H1 (cell line): ENCODE results near the gene DRAXIN. TPM values are rescaled to one million over a fixed set of nuclear protein-coding genes. Genes with fewer than 3 reads are reported as not detected.

Source experiments
- CTCF ChIA-PET: fragments of 300-600 bp; sonication (Branson Sonifier 250); formaldehyde crosslinking; loops from one replicate; lab custom pipeline; 2021; ENCODE audit not compliant: partially characterized antibody; lab: Charles Lee
- POLR2A ChIA-PET: fragments of 300-600 bp; sonication (Branson Sonifier 250); formaldehyde crosslinking; loops from one replicate; lab custom pipeline; 2021; ENCODE audit warnings: inconsistent platforms; ENCODE audit not compliant: partially characterized antibody; lab: Charles Lee
- DNase-seq, 2 experiments: peaks; one replicate each; pipeline versions ENCODE4 v3.0.0 to v3.0.0-alpha.2; 2010 to 2022; ENCODE audit warnings: low spot score in 2 of 2, low read depth in 1 of 2, mixed read lengths in 1 of 2
- FAIRE-seq: peaks from 2 replicates; lab custom pipeline; 2011; peaks lifted over from hg19 to GRCh38; lab: Jason Lieb, UNC
- H2AFZ ChIP-seq: 2 replicates; pipeline ENCODE4 v1.8.1; 2012; ENCODE audit warnings: low read length, inconsistent platforms
- H2AK5ac ChIP-seq: 2 replicates; pipeline ENCODE4 v1.6.1; 2013; ENCODE audit warnings: low read depth, low read length
- H2BK120ac ChIP-seq: replicated peaks from 2 replicates; pipeline ENCODE3; 2013; ENCODE audit warnings: low read depth, low read length, inconsistent platforms
- H2BK12ac ChIP-seq: 2 replicates; pipeline ENCODE4 v1.6.1; 2013; ENCODE audit warnings: low read depth, low read length
- H2BK15ac ChIP-seq: 2 replicates; pipeline ENCODE4 v1.6.1; 2013; ENCODE audit warnings: low read length
- H2BK20ac ChIP-seq: 2 replicates; pipeline ENCODE4 v1.6.1; 2013; ENCODE audit warnings: low read length
- H2BK5ac ChIP-seq: 2 replicates; pipeline ENCODE4 v1.6.1; 2013; ENCODE audit warnings: low read depth, low read length
- H3K14ac ChIP-seq: 2 replicates; pipeline ENCODE4 v1.6.1; 2013; ENCODE audit warnings: inconsistent platforms; ENCODE audit not compliant: insufficient read length
- H3K18ac ChIP-seq: 2 replicates; pipeline ENCODE4 v1.6.1; 2013; ENCODE audit warnings: low read length; ENCODE audit errors: extremely low read depth
- H3K23ac ChIP-seq: 2 replicates; pipeline ENCODE4 v1.6.1; 2013; ENCODE audit warnings: inconsistent platforms; ENCODE audit not compliant: insufficient read length
- H3K23me2 ChIP-seq: 2 replicates; pipeline ENCODE4 v1.6.1; 2013; ENCODE audit warnings: low read depth, low read length
- H3K27ac ChIP-seq: 2 replicates; pipeline ENCODE4 v1.6.1; 2011; ENCODE audit warnings: low read depth, low read length, inconsistent platforms
- H3K27me3 ChIP-seq, 4 experiments: replicated peaks in 1 of 4; 1 replicate in 1 of 4; 2 replicates in 3 of 4; pipeline versions ENCODE4 v1.6.1 to v1.8.1; 2011 to 2013; ENCODE audit warnings: low read length in 3 of 4, mild to moderate bottlenecking in 3 of 4, inconsistent platforms in 2 of 4, mixed read lengths in 2 of 4, moderate library complexity in 1 of 4; ENCODE audit not compliant: control insufficient read depth in 3 of 4, insufficient read depth in 3 of 4; ENCODE audit errors: extremely low read depth in 1 of 4
- H3K36me3 ChIP-seq, 4 experiments: 2 replicates each; pipeline versions ENCODE4 v1.6.1 to v1.8.1; 2011 to 2013; ENCODE audit warnings: mild to moderate bottlenecking in 4 of 4, low read length in 3 of 4, moderate library complexity in 2 of 4, control low read depth in 1 of 4, inconsistent platforms in 1 of 4; ENCODE audit not compliant: insufficient read depth in 4 of 4, control insufficient read depth in 2 of 4
- H3K4ac ChIP-seq: replicated peaks from 2 replicates; pipeline ENCODE3; 2013; ENCODE audit warnings: low read length, low read depth, mixed read lengths, inconsistent platforms; ENCODE audit not compliant: insufficient read length
- H3K4me1 ChIP-seq, 4 experiments: replicated peaks in 1 of 4; 1 replicate in 1 of 4; 2 replicates in 3 of 4; pipeline versions ENCODE4 v1.6.1 to v1.8.1; 2011 to 2013; ENCODE audit warnings: low read length in 3 of 4, inconsistent platforms in 2 of 4, mixed read lengths in 1 of 4; ENCODE audit not compliant: insufficient read depth in 4 of 4, control insufficient read depth in 3 of 4
- H3K4me2 ChIP-seq, 2 experiments: 2 replicates each; pipeline versions ENCODE4 v1.6.1 to v1.8.1; 2011 to 2013; ENCODE audit warnings: low read depth in 2 of 2, low read length in 2 of 2, control low read depth in 1 of 2, inconsistent platforms in 1 of 2, mild to moderate bottlenecking in 1 of 2; ENCODE audit not compliant: insufficient read depth in 1 of 2
- H3K4me3 ChIP-seq, 4 experiments: fragments of 200-600, 300-600 bp in 1 of 4; sonication (generic), shearing (Covaris generic), sonication (Bioruptor Twin) in 1 of 4; 2 replicates each; pipeline versions ENCODE4 v1.5.1 to v1.8.1; 2011 to 2016; ENCODE audit warnings: low read length in 4 of 4, low read depth in 3 of 4, control low read depth in 2 of 4, inconsistent platforms in 2 of 4, mild to moderate bottlenecking in 2 of 4, mixed read lengths in 1 of 4, moderate library complexity in 1 of 4; ENCODE audit not compliant: insufficient read depth in 2 of 4; ENCODE audit errors: extremely low read depth in 1 of 4
- H3K56ac ChIP-seq: replicated peaks from 2 replicates; pipeline ENCODE3; 2013; ENCODE audit warnings: low read depth, mild to moderate bottlenecking, mixed read lengths, low read length, inconsistent platforms; ENCODE audit not compliant: insufficient read length
- H3K79me1 ChIP-seq: 2 replicates; pipeline ENCODE4 v1.6.1; 2013; ENCODE audit warnings: low read depth, low read length, control low read depth
- H3K79me2 ChIP-seq, 2 experiments: 2 replicates each; pipeline versions ENCODE4 v1.6.1 to v1.8.1; 2012 to 2013; ENCODE audit warnings: low read length in 2 of 2, mild to moderate bottlenecking in 2 of 2, inconsistent platforms in 1 of 2; ENCODE audit not compliant: insufficient read depth in 2 of 2, control insufficient read depth in 1 of 2
- H3K9ac ChIP-seq, 4 experiments: replicated peaks in 1 of 4; 1 replicate in 1 of 4; 2 replicates in 3 of 4; pipeline versions ENCODE4 v1.6.1 to v1.8.1; 2011 to 2013; ENCODE audit warnings: low read depth in 3 of 4, low read length in 3 of 4, control low read depth in 2 of 4, mild to moderate bottlenecking in 2 of 4, moderate library complexity in 2 of 4, inconsistent platforms in 1 of 4; ENCODE audit errors: extremely low read depth in 1 of 4
- H3K9me3 ChIP-seq, 2 experiments: 2 replicates each; pipeline versions ENCODE4 v1.6.1 to v1.8.1; 2012 to 2013; ENCODE audit warnings: mild to moderate bottlenecking in 2 of 2, moderate library complexity in 2 of 2, control low read depth in 1 of 2, inconsistent platforms in 1 of 2, low read depth in 1 of 2, low read length in 1 of 2, mixed read lengths in 1 of 2; ENCODE audit not compliant: insufficient read depth in 2 of 2
- H4K20me1 ChIP-seq, 2 experiments: replicated peaks in 1 of 2; 2 replicates each; pipeline versions ENCODE3 to v1.8.1; 2011 to 2013; ENCODE audit warnings: inconsistent platforms in 2 of 2, low read length in 2 of 2, mild to moderate bottlenecking in 1 of 2; ENCODE audit not compliant: insufficient read depth in 2 of 2, control insufficient read depth in 1 of 2
- H4K5ac ChIP-seq: 2 replicates; pipeline ENCODE4 v1.6.1; 2013; ENCODE audit warnings: low read length, low read depth, mixed read lengths, inconsistent platforms; ENCODE audit not compliant: insufficient read length
- H4K8ac ChIP-seq: 2 replicates; pipeline ENCODE4 v1.8.0; 2013; ENCODE audit warnings: mild to moderate bottlenecking, moderate library complexity, low read length, inconsistent platforms; ENCODE audit not compliant: insufficient read depth; ENCODE audit errors: extremely low read depth
- H4K91ac ChIP-seq: replicated peaks from 2 replicates; pipeline ENCODE3; 2013; ENCODE audit warnings: low read length, mixed read lengths, inconsistent platforms; ENCODE audit not compliant: insufficient read length
- ASH2L ChIP-seq: fragments of 200-600, 300-600 bp; sonication (generic); IDR thresholded peaks from one replicate; pipeline ENCODE4 v1.7.1; 2017; ENCODE audit warnings: low read length
- CBX5 ChIP-seq: fragments of 300-800, 300-1000 bp; sonication (generic); IDR thresholded peaks from 2 replicates; pipeline ENCODE4 v1.7.1; 2016; ENCODE audit warnings: antibody characterized with exemption, low read length, low read depth
- CEBPB ChIP-seq: IDR thresholded peaks from 2 replicates; pipeline ENCODE4 v1.6.1; 2012; ENCODE audit warnings: low read depth, low read length
- EGR1 ChIP-seq: IDR thresholded peaks from 2 replicates; pipeline ENCODE4 v1.6.1; 2011; ENCODE audit warnings: low read depth, low read length, borderline replicate concordance
- GABPA ChIP-seq: IDR thresholded peaks from 2 replicates; pipeline ENCODE4 v1.6.1; 2011; ENCODE audit warnings: mild to moderate bottlenecking, low read length, moderate library complexity, borderline replicate concordance; ENCODE audit not compliant: insufficient read depth
- HDAC2 ChIP-seq, 2 experiments: fragments of 300-600 bp in 1 of 2; sonication (generic) in 1 of 2; IDR thresholded peaks; 2 replicates each; pipeline ENCODE4 v1.6.1; 2011 to 2012; ENCODE audit warnings: low read depth in 2 of 2, low read length in 2 of 2, mild to moderate bottlenecking in 2 of 2, moderate library complexity in 2 of 2, borderline replicate concordance in 1 of 2, inconsistent platforms in 1 of 2
- HDAC6 ChIP-seq: IDR thresholded peaks from one replicate; pipeline ENCODE4 v1.7.1; 2012; ENCODE audit warnings: low read depth, mild to moderate bottlenecking, inconsistent platforms, low read length, moderate library complexity
- JUND ChIP-seq: IDR thresholded peaks from 2 replicates; pipeline ENCODE4 v1.6.1; 2011; ENCODE audit warnings: mild to moderate bottlenecking, improper control_type of control experiment, low read length
- KDM1A ChIP-seq: fragments of 200-600, 300-600 bp; sonication (generic); IDR thresholded peaks from 2 replicates; pipeline ENCODE4 v1.7.1; 2016; ENCODE audit warnings: mild to moderate bottlenecking, low read length, borderline replicate concordance
- MAFK ChIP-seq: IDR thresholded peaks from 2 replicates; pipeline ENCODE4 v1.6.1; 2012; ENCODE audit warnings: low read depth, mild to moderate bottlenecking, improper control_type of control experiment, low read length
- POU5F1 ChIP-seq: IDR thresholded peaks from 2 replicates; pipeline ENCODE4 v1.6.1; 2011; ENCODE audit warnings: low read depth, mild to moderate bottlenecking, low read length, moderate library complexity
- RXRA ChIP-seq: IDR thresholded peaks from 2 replicates; pipeline ENCODE4 v1.6.1; 2011; ENCODE audit warnings: low read depth, mild to moderate bottlenecking, low read length, moderate library complexity; ENCODE audit not compliant: insufficient read depth
- SUZ12 ChIP-seq: fragments of 200-600 bp; sonication (generic); IDR thresholded peaks from 2 replicates; pipeline ENCODE4 v1.6.1; 2012; ENCODE audit warnings: mild to moderate bottlenecking, inconsistent platforms, low read length, moderate library complexity, mixed read lengths
- TAF1 ChIP-seq: IDR thresholded peaks from 2 replicates; pipeline ENCODE4 v1.6.1; 2011; ENCODE audit warnings: mild to moderate bottlenecking, low read depth, low read length
- ZNF274 ChIP-seq: IDR thresholded peaks from 2 replicates; pipeline ENCODE4 v1.7.0; 2012; ENCODE audit warnings: low read length, borderline replicate concordance; ENCODE audit errors: extremely low read depth
- WGBS, 2 experiments: shearing (Covaris generic) in 1 of 2; methylation state at CpG; one replicate each; pipeline versions ENCODE4 v1.1.6 to v1.1.7; 2013 to 2015; ENCODE audit warnings: low lambda C conversion rate in 2 of 2, mixed read lengths in 2 of 2, inconsistent platforms in 1 of 2, low coverage in 1 of 2, missing lambda C conversion rate in 1 of 2; ENCODE audit not compliant: insufficient replicate concordance in 2 of 2, insufficient coverage in 1 of 2, insufficient read length in 1 of 2; ENCODE audit errors: extremely low coverage in 1 of 2, missing lambda C conversion rate in 1 of 2; 5-methylcytosine and 5-hydroxymethylcytosine counted together
- polyA plus RNA-seq, 7 experiments: library from polyadenylated mRNA; depleted of rRNA in 3 of 7; stranded (reverse) in 5 of 7; unstranded in 2 of 7; fragments of >200 nt in 5 of 7; fragments of 200-250 nt in 2 of 7; gene quantifications; 1 replicate in 5 of 7; 2 replicates in 1 of 7; 4 replicates in 1 of 7; pipeline versions ENCODE4 v1.2.1 to v1.2.3, GENCODE V29; 2011 to 2013; ENCODE audit warnings: missing spikeins in 2 of 7, mixed read lengths in 2 of 7
- total RNA-seq: library from RNA; stranded (reverse); fragmentation: NEBNext Ultra II Directional; extraction: Animal tissue kit (Norgen Biotek cat#: 25700); gene quantifications from 2 replicates; pipeline ENCODE4 v1.2.1, GENCODE V29; 2021

DRAXIN gene
- total and polyA plus RNA-seq, 2 of the 8 experiments (the other 6 are each of a cell fraction or from before 2014, with no cell fraction given), result 4.6 to 17.6 TPM

- Histone ChIP-seq H2BK15ac (no peak overlapping the region), H2BK5ac (no peak overlapping the region), H3K4me3 (no peak overlapping the region), H3K14ac (no peak overlapping the region), H3K56ac (no peak overlapping the region), H3K9ac (no peak overlapping the region), H3K23me2 (no peaks in the 10 kb centered on the region), H4K5ac (no peak overlapping the region), H4K20me1 (no peaks in the 10 kb centered on the region), H4K8ac (no peak overlapping the region), H3K23ac (no peak overlapping the region), H3K36me3 (no peaks in the 10 kb centered on the region), H3K4me1 (no peaks in the 10 kb centered on the region), H3K4ac (no peak overlapping the region), H3K27me3 (peaks cover 0 to 5% (median 0%) of the 10 kb centered on the region in 4 experiments; a peak in 4 of 7 replicates), H2BK120ac (no peak overlapping the region), H3K79me2 (no peaks in the 10 kb centered on the region), H3K79me1 (no peaks in the 10 kb centered on the region), H3K18ac (no peak overlapping the region), H4K91ac (no peak overlapping the region), H2BK12ac (no peak overlapping the region), H2BK20ac (no peak overlapping the region), H3K27ac (no peak overlapping the region), H3K4me2 (no peak overlapping the region), H3K9me3 (no peaks in the 10 kb centered on the region), H2AFZ (no peak overlapping the region), H2AK5ac (no peak overlapping the region)
- DNase-seq (no peak), FAIRE-seq (no peak)
- POLR2A ChIA-PET, result interaction anchor here (1.0 kb wide), 1 partner anchor 8 kb away, joined by 3 read pairs; no protein-coding TSS in a partner anchor
- CTCF ChIA-PET, result interaction anchor here (0.7 to 1.3 kb wide), 4 partner anchors 11 to 594 kb away, joined by 3 to 4 read pairs (median 3); no protein-coding TSS in a partner anchor
- WGBS, 2 experiments, result 91% methylated on average over 4 of the region's 4 CpGs; no CpG with 5 or more reads in 1 of the 2 experiments
- TF ChIP-seq HDAC2 (IDR thresholded peaks at IDR 0.05; ENCODE audit: borderline replicate concordance in 1 of 2, low read depth in 2 of 2, low read length in 2 of 2) (no peak), SUZ12 (no peak), MAFK (no peak), EGR1 (no peak), CBX5 (no peak), KDM1A (no peak), ASH2L (no peak), ZNF274 (no peak), TAF1 (no peak), POU5F1 (no peak), RXRA (no peak), JUND (no peak), HDAC6 (no peak), GABPA (no peak), CEBPB (no peak)
Observed at GRCh38 chr1:11769274-11769673, 77.8 kb downstream of the DRAXIN start.
